ENCODE measurements around the gene HDC.

The HDC gene

GRCh38 chr15:50261981-50262380 lies 3.5 kb downstream of the HDC start:
- Histone ChIP-seq H3K27me3 (ENCODE audit: insufficient read depth, low read length, poor library complexity) (peaks cover 2% of the 10 kb centered on the region), H2AFZ (ENCODE audit: low read depth, low read length) (no peak overlapping the region), H3K4me2 (ENCODE audit: insufficient read depth, low read length) (no peak overlapping the region), H3K36me3 (ENCODE audit: insufficient read depth, low read length) (no peaks in the 10 kb centered on the region), H3K79me2 (ENCODE audit: insufficient read depth, low read length) (no peaks in the 10 kb centered on the region), H3K27ac (ENCODE audit: low read length) (no peak overlapping the region), H3K4me1 (ENCODE audit: insufficient read depth, low read length) (no peaks in the 10 kb centered on the region), H3K9me3 (ENCODE audit: insufficient read depth, low read length, severe bottlenecking) (no peaks in the 10 kb centered on the region), H4K20me1 (ENCODE audit: insufficient read depth, low read length) (no peaks in the 10 kb centered on the region), H3K4me3 (ENCODE audit: low read depth in 1 of 2, low read length in 2 of 2) (no peak overlapping the region), H3K9ac (ENCODE audit: low read depth, low read length) (no peak overlapping the region)
- TF ChIP-seq EZH2 (IDR thresholded peaks at IDR 0.05; ENCODE audit: borderline replicate concordance, low read depth, low read length, severe bottlenecking) (no peak), CTCF (IDR thresholded peaks at IDR 0.05; ENCODE audit: borderline replicate concordance, extremely low read depth, low read length, poor library complexity, severe bottlenecking) (peak; percentile 26)
- DNase-seq (peak; percentile 10), ATAC-seq (ENCODE audit: insufficient read depth, low read depth) (peak; percentile 66)

- Histone ChIP-seq H3K4me1 (ENCODE audit: insufficient read depth, low read length) (no peaks in the 10 kb centered on the region), H3K9me3 (ENCODE audit: insufficient read depth, low read length, severe bottlenecking) (no peaks in the 10 kb centered on the region), H3K9ac (ENCODE audit: low read depth, low read length) (no peak overlapping the region), H3K79me2 (ENCODE audit: insufficient read depth, low read length) (no peaks in the 10 kb centered on the region), H3K36me3 (ENCODE audit: insufficient read depth, low read length) (no peaks in the 10 kb centered on the region), H3K27ac (ENCODE audit: low read length) (no peak overlapping the region), H3K4me3 (ENCODE audit: low read depth in 1 of 2, low read length in 2 of 2) (no peak overlapping the region), H3K27me3 (ENCODE audit: insufficient read depth, low read length, poor library complexity) (peaks cover 2% of the 10 kb centered on the region), H3K4me2 (ENCODE audit: insufficient read depth, low read length) (no peak overlapping the region), H4K20me1 (ENCODE audit: insufficient read depth, low read length) (no peaks in the 10 kb centered on the region), H2AFZ (ENCODE audit: low read depth, low read length) (no peak overlapping the region)
- TF ChIP-seq CTCF (IDR thresholded peaks at IDR 0.05; ENCODE audit: borderline replicate concordance, extremely low read depth, low read length, poor library complexity, severe bottlenecking), result no peak
- TF ChIP-seq EZH2 (IDR thresholded peaks at IDR 0.05; ENCODE audit: borderline replicate concordance, low read depth, low read length, severe bottlenecking), result no peak
- DNase-seq (no peak), ATAC-seq (ENCODE audit: insufficient read depth, low read depth) (no peak)
Observed at GRCh38 chr15:50260969-50261496, 4.5 kb downstream of the HDC start.

GRCh38 chr15:50259276-50259675 lies 6.2 kb downstream of the HDC start:
- H3K4me3 ChIP-seq (ENCODE audit: low read depth in 1 of 2, low read length in 2 of 2), result no peak overlapping the region
- H4K20me1 ChIP-seq (ENCODE audit: insufficient read depth, low read length), result no peaks in the 10 kb centered on the region
- H3K79me2 ChIP-seq (ENCODE audit: insufficient read depth, low read length), result no peaks in the 10 kb centered on the region
- H3K9me3 ChIP-seq (ENCODE audit: insufficient read depth, low read length, severe bottlenecking), result no peaks in the 10 kb centered on the region
- no peak overlapping the region for H3K4me2 ChIP-seq (ENCODE audit: insufficient read depth, low read length)
- no peak overlapping the region for H3K27ac ChIP-seq (ENCODE audit: low read length)
- DNase-seq (no peak), ATAC-seq (ENCODE audit: insufficient read depth, low read depth) (no peak)
- no peaks in the 10 kb centered on the region for H3K4me1 ChIP-seq (ENCODE audit: insufficient read depth, low read length)
- no peak overlapping the region for H3K9ac ChIP-seq (ENCODE audit: low read depth, low read length)
- no peaks in the 10 kb centered on the region for H3K36me3 ChIP-seq (ENCODE audit: insufficient read depth, low read length)
- no peak overlapping the region for H2AFZ ChIP-seq (ENCODE audit: low read depth, low read length)
- H3K27me3 ChIP-seq (ENCODE audit: insufficient read depth, low read length, poor library complexity), result no peaks in the 10 kb centered on the region
- TF ChIP-seq EZH2 (IDR thresholded peaks at IDR 0.05; ENCODE audit: borderline replicate concordance, low read depth, low read length, severe bottlenecking), result no peak
- TF ChIP-seq CTCF (IDR thresholded peaks at IDR 0.05; ENCODE audit: borderline replicate concordance, extremely low read depth, low read length, poor library complexity, severe bottlenecking), result no peak

- Histone ChIP-seq H3K79me2 (ENCODE audit: insufficient read depth, low read length) (no peaks in the 10 kb centered on the region), H4K20me1 (ENCODE audit: insufficient read depth, low read length) (no peaks in the 10 kb centered on the region), H3K9me3 (ENCODE audit: insufficient read depth, low read length, severe bottlenecking) (no peaks in the 10 kb centered on the region), H3K4me3 (ENCODE audit: low read depth in 1 of 2, low read length in 2 of 2) (no peak overlapping the region), H3K36me3 (ENCODE audit: insufficient read depth, low read length) (no peaks in the 10 kb centered on the region), H3K9ac (ENCODE audit: low read depth, low read length) (no peak overlapping the region), H3K27ac (ENCODE audit: low read length) (no peak overlapping the region), H2AFZ (ENCODE audit: low read depth, low read length) (no peak overlapping the region), H3K4me1 (ENCODE audit: insufficient read depth, low read length) (no peaks in the 10 kb centered on the region), H3K27me3 (ENCODE audit: insufficient read depth, low read length, poor library complexity) (no peaks in the 10 kb centered on the region), H3K4me2 (ENCODE audit: insufficient read depth, low read length) (no peak overlapping the region)
- ATAC-seq (ENCODE audit: insufficient read depth, low read depth), result no peak
- TF ChIP-seq EZH2 (IDR thresholded peaks at IDR 0.05; ENCODE audit: borderline replicate concordance, low read depth, low read length, severe bottlenecking) (no peak), CTCF (IDR thresholded peaks at IDR 0.05; ENCODE audit: borderline replicate concordance, extremely low read depth, low read length, poor library complexity, severe bottlenecking) (no peak)
- DNase-seq, result no peak
Observed at GRCh38 chr15:50257924-50258323, 7.6 kb downstream of the HDC start.
